Esophagus (tissue), 2 donors: ENCODE data around the gene ZNF106. TPM values are rescaled to one million over a fixed set of nuclear protein-coding genes. Genes with fewer than 3 reads are reported as not detected.

Experiments used
- H3K27ac ChIP-seq, 2 donors: one replicate each; pipeline ENCODE4 v1.5.1; 2013; ENCODE audit warnings: low read depth in 2 of 2, mild to moderate bottlenecking in 2 of 2, inconsistent platforms in 1 of 2, low read length in 1 of 2, moderate library complexity in 1 of 2
- H3K27me3 ChIP-seq, 2 donors: one replicate each; pipeline ENCODE4 v1.6.1; 2013; ENCODE audit warnings: low read length in 2 of 2, control low read depth in 1 of 2, mild to moderate bottlenecking in 1 of 2; ENCODE audit not compliant: insufficient read depth in 2 of 2, control insufficient read depth in 1 of 2
- H3K36me3 ChIP-seq, 2 donors: one replicate each; pipeline ENCODE4 v1.6.1; 2013; ENCODE audit warnings: low read length in 1 of 2; ENCODE audit not compliant: control insufficient read depth in 2 of 2, insufficient read depth in 2 of 2
- H3K4me1 ChIP-seq, 2 donors: one replicate each; pipeline ENCODE4 v1.6.1; 2013; ENCODE audit warnings: low read length in 1 of 2; ENCODE audit not compliant: control insufficient read depth in 2 of 2, insufficient read depth in 2 of 2
- H3K4me3 ChIP-seq, 2 donors: one replicate each; pipeline ENCODE4 v1.5.1; 2013; ENCODE audit warnings: low read length in 2 of 2, mild to moderate bottlenecking in 2 of 2, low read depth in 1 of 2, moderate library complexity in 1 of 2
- H3K9me3 ChIP-seq, 2 donors: one replicate each; pipeline ENCODE4 v1.6.1; 2013; ENCODE audit warnings: mild to moderate bottlenecking in 2 of 2, low read depth in 1 of 2, low read length in 1 of 2, moderate library complexity in 1 of 2; ENCODE audit not compliant: control insufficient read depth in 2 of 2, insufficient read depth in 1 of 2
- WGBS, 2 donors: extraction: QIAGEN DNeasy Blood & Tissue Kit; methylation state at CpG; one replicate each; pipeline ENCODE4 v1.1.7; 2013; 5-methylcytosine and 5-hydroxymethylcytosine counted together
- polyA plus RNA-seq, 2 donors: library from polyadenylated mRNA; stranded (reverse); fragments of 200-250 nt; gene quantifications; one replicate each; pipeline ENCODE4 v1.2.3, GENCODE V29; 2013
- donor health status: healthy with polysubstance abuse.
- donor health status: Bipolar disorder and iron deficiency.

Gene ZNF106
- polyA plus RNA-seq, 2 donors = 6.0 to 6.6 TPM

DNA sequence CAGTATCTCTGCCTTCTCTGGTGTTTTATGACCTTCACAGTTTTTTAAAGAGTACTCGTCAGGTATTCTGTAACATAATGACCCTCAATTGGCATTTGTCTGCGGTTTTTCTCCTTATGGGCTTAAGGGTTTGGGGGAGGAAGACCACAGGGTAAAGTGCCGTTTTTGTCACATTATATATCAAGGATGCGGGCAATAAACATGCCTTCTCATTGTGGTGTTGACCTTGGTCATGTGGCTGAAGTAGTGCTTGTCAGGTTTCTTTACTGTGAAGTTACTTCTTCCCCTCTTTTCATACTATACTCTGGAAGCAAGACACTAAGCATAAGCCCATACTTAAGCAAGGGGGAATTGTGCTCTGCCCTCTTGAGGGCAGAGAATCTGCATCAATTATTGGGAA lies 115.0 kb downstream of the ZNF106 start:
- H3K27me3 ChIP-seq = no peaks in the 10 kb centered on the region
- no peaks in the 10 kb centered on the region for H3K9me3 ChIP-seq
- H3K4me1 ChIP-seq = no peaks in the 10 kb centered on the region
- no peaks in the 10 kb centered on the region for H3K36me3 ChIP-seq
- H3K4me3 ChIP-seq = no peak overlapping the region
- no peak overlapping the region for H3K27ac ChIP-seq
- WGBS, 2 donors = 72 to 81% methylated on average over 4 of the region's 4 CpGs

DNA sequence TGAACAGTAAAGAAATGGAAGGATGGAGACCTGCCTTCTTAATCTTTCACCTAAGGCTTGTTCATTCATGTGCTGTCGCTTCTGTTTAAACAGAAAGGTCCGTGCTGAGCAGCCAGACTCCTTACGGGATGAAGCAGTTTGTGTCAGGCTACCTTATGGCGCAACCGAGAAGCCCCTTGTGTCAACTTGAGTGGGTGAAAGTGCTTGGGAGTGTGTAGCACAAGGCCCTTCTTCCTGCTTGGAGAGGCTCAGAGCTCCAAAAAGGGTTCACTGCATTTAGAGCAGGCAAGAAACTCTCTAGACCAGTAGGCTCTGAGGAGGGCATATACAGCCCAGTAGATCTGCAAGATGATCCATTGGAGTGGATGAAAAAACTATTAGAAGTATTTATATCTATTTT lies 115.7 kb downstream of the ZNF106 start:
- Histone ChIP-seq H3K9me3 (no peaks in the 10 kb centered on the region), H3K27ac (no peak overlapping the region), H3K4me1 (no peaks in the 10 kb centered on the region), H3K4me3 (no peak overlapping the region), H3K36me3 (no peaks in the 10 kb centered on the region), H3K27me3 (no peaks in the 10 kb centered on the region)
- 95% methylated on average over 5 of the region's 5 CpGs for WGBS, 2 donors

DNA sequence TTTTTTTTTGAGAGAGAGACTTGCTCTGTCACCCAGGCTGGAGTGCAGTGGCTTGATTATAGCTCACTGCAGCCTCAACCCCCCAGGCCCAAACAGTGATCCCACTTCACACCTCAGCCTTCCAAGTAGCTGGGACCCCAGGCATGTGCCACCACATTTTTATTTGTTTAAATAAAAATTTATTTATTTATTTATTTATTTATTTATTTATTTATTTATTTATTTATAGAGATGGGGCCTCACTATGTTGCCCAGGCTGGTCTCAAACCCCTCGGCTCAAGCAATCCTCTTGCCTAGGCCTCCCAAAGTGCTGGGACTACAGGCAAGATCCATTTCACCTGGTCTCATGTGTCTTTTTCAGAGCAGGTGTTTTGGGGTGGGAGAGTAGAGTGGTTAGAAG lies 116.1 kb downstream of the ZNF106 start:
- H3K36me3 ChIP-seq = no peaks in the 10 kb centered on the region
- H3K27me3 ChIP-seq = no peaks in the 10 kb centered on the region
- H3K4me3 ChIP-seq = no peak overlapping the region
- H3K4me1 ChIP-seq = no peaks in the 10 kb centered on the region
- H3K27ac ChIP-seq = no peak overlapping the region
- no peaks in the 10 kb centered on the region for H3K9me3 ChIP-seq
- WGBS, 2 donors = 90 to 96% methylated on average over 1 of the region's 1 CpG

DNA sequence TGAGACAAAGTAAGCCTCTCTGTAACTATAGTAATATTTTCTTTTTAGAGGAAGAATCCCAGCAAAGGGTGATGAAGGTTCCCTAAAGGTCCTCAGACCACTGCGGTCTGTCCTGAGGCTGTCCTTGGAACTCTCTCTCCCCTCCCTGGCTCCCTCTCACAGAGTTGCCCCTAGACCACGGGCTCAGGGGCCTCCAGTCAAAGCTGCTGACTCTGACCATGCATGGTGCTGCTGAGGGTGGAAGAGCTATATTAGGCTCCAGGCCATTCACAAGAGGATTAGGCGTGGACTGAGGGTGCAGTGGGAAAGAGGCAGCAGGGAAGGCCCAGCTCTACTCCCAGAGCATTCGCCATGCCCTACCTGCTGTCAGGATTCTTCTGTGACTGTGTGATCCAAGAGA lies 117.0 kb downstream of the ZNF106 start:
- no peaks in the 10 kb centered on the region for H3K36me3 ChIP-seq
- H3K4me3 ChIP-seq = no peak overlapping the region
- WGBS, 2 donors = 94% methylated on average over 4 of the region's 4 CpGs

GRCh38 chr15:42373274-42373673 lies 117.7 kb downstream of the ZNF106 start:
- H3K36me3 ChIP-seq = no peaks in the 10 kb centered on the region
- 85 to 88% methylated on average over 1 of the region's 1 CpG for WGBS, 2 donors
- no peaks in the 10 kb centered on the region for H3K27me3 ChIP-seq
- H3K4me3 ChIP-seq = no peak overlapping the region
- no peaks in the 10 kb centered on the region for H3K4me1 ChIP-seq
- no peak overlapping the region for H3K27ac ChIP-seq
- H3K9me3 ChIP-seq = no peaks in the 10 kb centered on the region

More for the DNA sequence above, 117.0 kb downstream of the ZNF106 start:
- Histone ChIP-seq H3K4me1 (no peaks in the 10 kb centered on the region), H3K27ac (no peak overlapping the region), H3K9me3 (no peaks in the 10 kb centered on the region), H3K27me3 (no peaks in the 10 kb centered on the region)

GRCh38 chr15:42371096-42371495 lies 119.8 kb downstream of the ZNF106 start:
- H3K4me1 ChIP-seq = no peaks in the 10 kb centered on the region
- no peaks in the 10 kb centered on the region for H3K9me3 ChIP-seq
- no peaks in the 10 kb centered on the region for H3K36me3 ChIP-seq
- H3K4me3 ChIP-seq = no peak overlapping the region
- no peaks in the 10 kb centered on the region for H3K27me3 ChIP-seq
- WGBS, 2 donors = 70 to 77% methylated on average over 2 of the region's 2 CpGs
- no peak overlapping the region for H3K27ac ChIP-seq

GRCh38 chr15:42368096-42368495 lies 122.8 kb downstream of the ZNF106 start:
- H3K9me3 ChIP-seq = no peaks in the 10 kb centered on the region
- H3K27me3 ChIP-seq = no peaks in the 10 kb centered on the region
- H3K36me3 ChIP-seq = no peaks in the 10 kb centered on the region
- no peak overlapping the region for H3K4me3 ChIP-seq
- WGBS, 2 donors = 88 to 90% methylated on average over 3 of the region's 3 CpGs
- no peak overlapping the region for H3K27ac ChIP-seq
- no peaks in the 10 kb centered on the region for H3K4me1 ChIP-seq

GRCh38 chr15:42367041-42367440 lies 123.9 kb downstream of the ZNF106 start:
- Histone ChIP-seq H3K27me3 (no peaks in the 10 kb centered on the region), H3K27ac (no peak overlapping the region), H3K9me3 (no peaks in the 10 kb centered on the region), H3K36me3 (no peaks in the 10 kb centered on the region), H3K4me3 (no peak overlapping the region), H3K4me1 (no peaks in the 10 kb centered on the region)
- 68 to 87% methylated on average over 5 of the region's 5 CpGs for WGBS, 2 donors

DNA sequence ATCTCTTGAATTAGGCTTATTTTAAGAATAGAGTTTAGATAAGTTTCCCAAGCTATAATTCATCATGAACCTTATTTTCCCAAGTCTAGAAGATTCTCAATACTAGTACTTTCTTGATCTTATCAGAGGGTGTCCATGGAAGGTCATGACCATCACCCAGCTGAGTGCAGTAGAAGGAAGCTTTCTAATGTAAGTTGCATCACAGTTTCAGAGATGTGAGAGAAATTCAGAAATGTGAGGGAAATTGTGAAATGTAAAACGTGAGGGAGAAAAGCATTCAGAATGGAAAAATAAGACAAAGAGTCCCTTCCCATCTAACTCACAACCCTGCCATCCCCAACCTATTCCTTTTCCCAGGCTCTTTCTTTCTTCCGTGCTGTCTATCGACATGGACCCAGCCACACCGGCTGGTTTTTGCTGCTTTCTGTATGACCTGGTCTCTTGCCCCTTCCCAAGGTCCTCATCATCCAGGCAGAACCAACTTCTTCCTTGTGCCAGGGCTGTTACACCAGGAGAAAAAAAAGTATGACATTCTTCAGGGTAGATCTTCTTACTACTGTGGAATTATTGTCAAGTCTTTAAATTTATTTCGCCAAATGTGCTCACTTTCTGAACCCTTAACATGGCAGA lies 124.9 kb downstream of the ZNF106 start:
- no peaks in the 10 kb centered on the region for H3K36me3 ChIP-seq
- H3K9me3 ChIP-seq = no peaks in the 10 kb centered on the region
- H3K27ac ChIP-seq = no peak overlapping the region
- no peak overlapping the region for H3K4me3 ChIP-seq
- H3K27me3 ChIP-seq = no peaks in the 10 kb centered on the region
- 89 to 93% methylated on average over 5 of the region's 5 CpGs for WGBS, 2 donors
- H3K4me1 ChIP-seq = no peaks in the 10 kb centered on the region

DNA sequence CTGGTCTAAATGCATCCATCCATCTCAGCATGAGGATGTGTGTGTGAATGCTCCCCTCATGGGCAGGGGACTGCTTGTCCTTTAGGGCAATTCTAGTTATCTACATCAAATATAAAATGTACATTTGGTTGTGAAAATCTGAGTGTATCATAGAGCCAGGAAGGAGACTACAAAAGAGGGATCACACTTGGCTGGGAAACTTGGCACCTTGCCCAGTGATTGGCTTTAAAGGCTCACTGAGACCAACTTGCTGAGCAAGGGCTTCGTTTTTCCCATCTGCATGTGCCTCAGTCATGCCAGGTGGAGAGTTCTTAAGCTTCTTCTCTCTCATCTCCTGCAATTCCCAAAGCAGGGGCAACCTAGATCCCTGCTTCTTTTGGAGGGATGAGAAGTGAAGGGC lies 126.4 kb downstream of the ZNF106 start:
- Histone ChIP-seq H3K36me3 (no peaks in the 10 kb centered on the region), H3K27ac (no peak overlapping the region), H3K4me1 (no peaks in the 10 kb centered on the region), H3K4me3 (no peak overlapping the region), H3K27me3 (no peaks in the 10 kb centered on the region), H3K9me3 (no peaks in the 10 kb centered on the region)
- WGBS, 2 donors = 28 to 40% methylated on average over 1 of the region's 1 CpG
